SIG-M5 treated with dmso at 0.1 percent for 504 hours (cell line): ENCODE measurements around the gene CPB1.
"Not testable (repeated sequence)": the region's sequence is repeated elsewhere in the genome, so short reads cannot be mapped to it uniquely, and the experiment has no call there.

Experiments
- DNase-seq: peaks from one replicate; lab custom pipeline; 2025; ENCODE audit not compliant: unreplicated experiment; lab: John Stamatoyannopoulos, UW

Gene CPB1

GRCh38 chr3:148827585-148827984 lies at the start of gene CPB1:
Gene CPB1, plus strand, starts transcription at chr3:148827811. Its CDS starts 13 bp downstream, at chr3:148827824.
- no peak for DNase-seq

GRCh38 chr3:148778926-148779325 lies 48.7 kb upstream of the CPB1 start:
- DNase-seq = no peak

GRCh38 chr3:148785026-148785425 lies 42.6 kb upstream of the CPB1 start:
- not testable (repeated sequence) for DNase-seq

GRCh38 chr3:148786159-148786558 lies 41.5 kb upstream of the CPB1 start:
- not testable (repeated sequence) for DNase-seq

- no peak for DNase-seq
Measured at GRCh38 chr3:148789146-148789545, 38.5 kb upstream of the CPB1 start.

- no peak for DNase-seq
Measured at GRCh38 chr3:148789906-148790305, 37.7 kb upstream of the CPB1 start.

GRCh38 chr3:148790370-148790769 lies 37.2 kb upstream of the CPB1 start:
- no peak for DNase-seq

GRCh38 chr3:148790851-148791735 lies 36.5 kb upstream of the CPB1 start:
- no peak for DNase-seq

GRCh38 chr3:148791920-148792319 lies 35.7 kb upstream of the CPB1 start:
- DNase-seq = no peak

- no peak for DNase-seq
Measured at GRCh38 chr3:148792516-148792915, 35.1 kb upstream of the CPB1 start.

- no peak for DNase-seq
Measured at GRCh38 chr3:148796799-148797198, 30.8 kb upstream of the CPB1 start.

- DNase-seq = no peak
Measured at GRCh38 chr3:148797795-148798194, 29.8 kb upstream of the CPB1 start.

GRCh38 chr3:148800414-148800813 lies 27.2 kb upstream of the CPB1 start:
- DNase-seq = no peak

GRCh38 chr3:148809835-148810234 lies 17.8 kb upstream of the CPB1 start:
- DNase-seq = no peak

GRCh38 chr3:148815316-148816110 lies 12.1 kb upstream of the CPB1 start:
- no peak for DNase-seq

GRCh38 chr3:148816427-148816826 lies 11.2 kb upstream of the CPB1 start:
- no peak for DNase-seq

GRCh38 chr3:148816981-148817525 lies 10.6 kb upstream of the CPB1 start:
- no peak for DNase-seq

GRCh38 chr3:148820361-148821245 lies 7.0 kb upstream of the CPB1 start:
- peak; percentile 9 for DNase-seq

GRCh38 chr3:148823026-148823425 lies 4.6 kb upstream of the CPB1 start:
- no peak for DNase-seq

- DNase-seq = no peak
Measured at GRCh38 chr3:148825476-148825875, 2.1 kb upstream of the CPB1 start.
